ENCODE results near the gene ATXN7.
A peak's percentile ranks its signal among the peaks of the same experiment; 100 is the strongest.

ATXN7 gene

DNA sequence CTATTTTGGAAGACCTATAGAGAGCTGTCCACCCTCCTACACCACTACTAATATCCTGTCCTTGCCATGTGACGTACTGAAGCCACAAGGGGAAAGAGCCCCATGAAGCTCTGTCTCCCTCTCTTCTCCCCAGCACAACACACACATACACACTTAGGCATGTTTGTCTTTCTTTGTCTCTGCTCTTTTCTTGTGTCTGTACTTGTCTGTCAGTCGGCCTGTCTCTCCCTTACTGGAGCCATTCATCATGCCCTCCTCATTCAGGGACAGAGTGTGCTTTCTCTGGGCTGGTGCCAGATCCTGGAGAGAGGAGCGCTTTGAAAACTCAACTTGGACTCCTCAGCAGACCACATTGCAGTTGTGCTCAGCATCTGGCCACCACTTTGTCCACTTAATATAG, 112.1 kb downstream of the ATXN7 start:
- Histone ChIP-seq H3K9me3 (no peaks in the 10 kb centered on the region), H3K36me3 (replicated peaks) (peaks cover 10% of the 10 kb centered on the region; the same call in 1 of the 2 replicates), H3K4me1 (peaks cover 10% of the 10 kb centered on the region), H3K27me3 (ENCODE audit: low read depth) (no peaks in the 10 kb centered on the region), H3K4me3 (no peak overlapping the region)
- DNase-seq (ENCODE audit: low spot score in 2 of 2), result peak in 1 of 2 experiments; percentile 24
- in situ Hi-C loops (cut with MboI; ENCODE audit: low sequenced_read_pairs), result no loop called here

- Histone ChIP-seq H3K9me3 (no peaks in the 10 kb centered on the region), H3K4me3 (no peak overlapping the region), H3K36me3 (replicated peaks) (peaks cover 16% of the 10 kb centered on the region; the same call in 1 of the 2 replicates), H3K4me1 (peaks cover 4% of the 10 kb centered on the region), H3K27me3 (ENCODE audit: low read depth) (no peaks in the 10 kb centered on the region)
- no peak for DNase-seq (ENCODE audit: low spot score in 2 of 2)
- in situ Hi-C loops (cut with MboI; ENCODE audit: low sequenced_read_pairs), result no loop called here
These were observed 112.6 kb downstream of the ATXN7 start for GRCh38 chr3:63976161-63976871.

- in situ Hi-C loops (cut with MboI; ENCODE audit: low sequenced_read_pairs), result no loop called here
- Histone ChIP-seq H3K4me1 (no peaks in the 10 kb centered on the region), H3K9me3 (no peaks in the 10 kb centered on the region), H3K4me3 (no peak overlapping the region), H3K36me3 (replicated peaks) (peaks cover 16% of the 10 kb centered on the region; the same call in 1 of the 2 replicates), H3K27me3 (ENCODE audit: low read depth) (no peaks in the 10 kb centered on the region)
- no peak for DNase-seq (ENCODE audit: low spot score in 2 of 2)
These were observed 113.2 kb downstream of the ATXN7 start for GRCh38 chr3:63976872-63977200.

DNA sequence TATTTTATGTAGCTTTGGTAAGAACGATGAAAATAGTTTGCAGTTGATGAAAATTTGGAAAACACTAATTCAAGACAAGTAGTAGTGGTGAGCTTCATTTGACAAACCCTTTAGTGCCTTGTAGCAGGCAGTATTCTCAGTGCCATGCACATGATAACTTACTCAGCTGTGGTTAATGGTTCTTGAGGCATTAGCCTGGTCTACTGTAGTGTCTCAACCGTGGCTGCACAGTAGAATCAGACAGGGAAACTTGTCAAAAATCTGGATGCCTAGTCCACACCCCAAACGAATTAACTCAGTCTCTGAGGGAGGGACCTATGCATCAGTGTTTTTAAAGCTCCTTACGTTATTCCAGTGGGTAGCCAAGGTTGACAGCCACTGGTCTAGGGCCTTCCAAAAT, 114.2 kb downstream of the ATXN7 start:
- no peak for DNase-seq (ENCODE audit: low spot score in 2 of 2)
- in situ Hi-C loops (cut with MboI; ENCODE audit: low sequenced_read_pairs), result no loop called here
- peaks cover 27% of the 10 kb centered on the region for H3K36me3 ChIP-seq (replicated peaks)
- H3K27me3 ChIP-seq (ENCODE audit: low read depth), result no peaks in the 10 kb centered on the region
- no peak overlapping the region for H3K4me3 ChIP-seq
- no peaks in the 10 kb centered on the region for H3K4me1 ChIP-seq
- H3K9me3 ChIP-seq, result no peaks in the 10 kb centered on the region

DNA sequence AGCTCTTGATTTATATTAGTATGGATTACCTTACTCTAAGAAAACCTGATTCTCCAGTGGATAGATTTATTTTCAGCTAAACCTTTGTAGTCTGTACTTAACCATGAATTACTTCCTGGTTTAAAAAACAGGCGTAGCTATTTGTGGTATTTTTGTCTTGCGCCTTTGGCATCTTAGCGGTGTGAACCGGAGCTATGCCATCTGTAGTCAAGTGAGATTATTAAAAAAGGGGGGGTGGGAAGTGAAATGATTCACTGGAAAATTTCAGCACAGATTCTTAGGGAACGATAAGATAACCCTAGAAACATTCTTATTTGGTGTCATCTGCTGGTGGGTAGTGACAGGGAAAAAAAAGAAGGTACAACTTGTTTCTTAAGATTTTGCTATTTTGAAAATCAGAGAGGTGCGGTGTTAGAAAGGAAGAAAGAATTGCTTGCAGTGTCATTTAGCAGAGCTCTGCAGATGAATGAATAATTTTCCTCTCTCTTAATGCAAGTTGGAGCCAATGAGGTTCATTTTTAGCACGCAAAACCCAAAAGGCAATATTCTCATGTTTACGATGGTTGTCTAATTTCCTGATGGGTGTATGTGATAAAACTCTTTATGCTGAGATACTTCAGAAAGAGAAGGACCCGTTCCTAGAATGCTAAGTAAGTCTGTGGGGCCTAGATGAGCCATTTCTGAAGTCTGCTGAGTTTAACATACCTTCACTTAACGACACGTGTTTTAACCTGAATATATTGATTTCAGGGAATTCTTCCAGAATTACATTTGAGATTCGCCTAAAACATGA, 115.6 kb downstream of the ATXN7 start:
- DNase-seq (ENCODE audit: low spot score in 2 of 2), result no peak
- Histone ChIP-seq H3K4me3 (no peak overlapping the region), H3K36me3 (replicated peaks) (peaks cover 29% of the 10 kb centered on the region), H3K4me1 (no peaks in the 10 kb centered on the region), H3K27me3 (ENCODE audit: low read depth) (no peaks in the 10 kb centered on the region), H3K9me3 (no peaks in the 10 kb centered on the region)
- in situ Hi-C loops (cut with MboI; ENCODE audit: low sequenced_read_pairs), result no loop called here

DNA sequence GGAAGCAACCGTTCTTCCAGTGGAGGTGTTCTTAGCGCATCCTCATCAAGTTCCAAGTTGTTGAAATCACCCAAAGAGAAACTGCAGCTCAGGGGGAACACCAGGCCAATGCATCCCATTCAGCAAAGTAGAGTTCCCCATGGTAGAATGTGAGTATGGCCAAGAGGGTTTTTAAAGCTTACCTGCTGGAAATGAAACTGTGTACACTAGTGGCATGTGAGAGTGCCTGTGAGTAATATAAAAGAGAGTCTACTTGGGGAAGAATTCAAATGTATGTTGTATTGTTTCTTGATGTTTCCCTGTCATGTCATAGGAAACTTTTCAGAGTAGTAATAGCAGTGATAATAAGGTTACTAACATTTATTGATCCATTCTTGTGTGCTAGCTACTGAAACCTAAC, 116.4 kb downstream of the ATXN7 start:
- peaks cover 35% of the 10 kb centered on the region for H3K36me3 ChIP-seq (replicated peaks)
- in situ Hi-C loops (cut with MboI; ENCODE audit: low sequenced_read_pairs), result no loop called here
- no peaks in the 10 kb centered on the region for H3K27me3 ChIP-seq (ENCODE audit: low read depth)

GRCh38 chr3:63980830-63981498, 117.3 kb downstream of the ATXN7 start:
- Histone ChIP-seq H3K9me3 (no peaks in the 10 kb centered on the region), H3K4me3 (no peak overlapping the region), H3K27me3 (ENCODE audit: low read depth) (no peaks in the 10 kb centered on the region), H3K4me1 (no peaks in the 10 kb centered on the region), H3K36me3 (replicated peaks) (peaks cover 43% of the 10 kb centered on the region)
- in situ Hi-C loops (cut with MboI; ENCODE audit: low sequenced_read_pairs), result no loop called here
- no peak for DNase-seq (ENCODE audit: low spot score in 2 of 2)

More for the DNA sequence above, 116.4 kb downstream of the ATXN7 start:
- H3K4me1 ChIP-seq, result no peaks in the 10 kb centered on the region
- DNase-seq (ENCODE audit: low spot score in 2 of 2), result no peak
- H3K9me3 ChIP-seq, result no peaks in the 10 kb centered on the region
- no peak overlapping the region for H3K4me3 ChIP-seq

DNA sequence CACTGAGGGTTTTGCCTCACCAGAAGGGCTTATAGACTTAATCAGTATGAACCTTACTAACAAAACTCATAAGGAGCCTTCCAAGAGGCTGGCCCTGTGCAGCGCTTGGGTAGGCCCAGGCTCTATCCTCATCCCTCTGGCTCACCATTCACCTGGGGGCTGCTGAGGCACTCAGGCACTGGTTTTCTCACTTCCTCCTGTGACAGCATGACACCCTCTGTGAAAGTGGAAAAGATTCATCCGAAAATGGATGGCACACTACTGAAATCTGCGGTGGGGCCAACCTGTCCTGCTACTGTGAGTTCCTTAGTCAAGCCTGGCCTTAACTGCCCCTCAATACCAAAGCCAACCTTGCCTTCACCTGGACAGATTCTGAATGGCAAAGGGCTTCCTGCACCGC, 118.3 kb downstream of the ATXN7 start:
- Histone ChIP-seq H3K4me3 (no peak overlapping the region), H3K9me3 (no peaks in the 10 kb centered on the region), H3K27me3 (ENCODE audit: low read depth) (no peaks in the 10 kb centered on the region), H3K4me1 (no peaks in the 10 kb centered on the region), H3K36me3 (replicated peaks) (peaks cover 43% of the 10 kb centered on the region)
- no peak for DNase-seq (ENCODE audit: low spot score in 2 of 2)
- in situ Hi-C loops (cut with MboI; ENCODE audit: low sequenced_read_pairs), result no loop called here

DNA sequence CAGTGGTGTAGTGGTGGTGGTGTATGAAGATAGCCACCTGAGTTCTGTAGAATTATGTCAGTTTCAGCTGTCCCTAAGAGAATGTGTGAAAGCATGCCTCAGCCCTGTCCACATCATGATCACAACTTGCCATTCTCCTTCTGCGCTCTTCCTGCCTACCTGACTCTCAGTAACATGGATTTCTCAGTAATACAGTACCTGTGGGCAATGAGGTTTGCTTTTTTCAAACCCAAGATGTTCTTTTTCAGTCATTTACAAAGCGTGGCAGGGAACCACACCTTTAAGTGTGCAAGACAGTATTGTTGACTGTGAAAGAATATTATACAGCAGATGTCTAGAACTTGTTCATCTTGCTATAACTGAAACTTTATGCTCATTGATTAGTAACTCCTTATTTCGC, 120.7 kb downstream of the ATXN7 start:
- H3K4me3 ChIP-seq, result no peak overlapping the region
- in situ Hi-C loops (cut with MboI; ENCODE audit: low sequenced_read_pairs), result no loop called here
- no peaks in the 10 kb centered on the region for H3K27me3 ChIP-seq (ENCODE audit: low read depth)
- H3K4me1 ChIP-seq, result no peaks in the 10 kb centered on the region
- H3K9me3 ChIP-seq, result no peaks in the 10 kb centered on the region
- no peak for DNase-seq (ENCODE audit: low spot score in 2 of 2)
- H3K36me3 ChIP-seq (replicated peaks), result peaks cover 61% of the 10 kb centered on the region

DNA sequence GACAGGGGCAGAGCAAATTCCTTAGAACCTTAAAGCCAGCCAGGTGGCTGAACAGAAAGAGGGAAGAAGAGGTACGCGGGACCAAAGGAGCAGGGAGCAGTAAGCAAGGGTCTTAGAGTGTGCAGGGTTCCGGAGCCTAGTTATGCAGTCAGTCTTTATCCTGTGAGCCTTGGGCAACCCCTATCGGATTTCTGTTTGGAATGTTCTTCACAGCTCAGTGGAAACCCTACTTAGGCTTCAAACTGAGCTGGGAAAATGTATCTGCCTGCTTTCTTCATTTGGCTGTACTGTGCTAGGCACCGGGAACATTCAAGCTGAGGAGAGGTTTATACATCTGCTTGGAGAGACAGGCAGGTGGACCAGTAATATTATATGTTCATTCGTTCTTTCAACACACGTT, 122.5 kb downstream of the ATXN7 start:
- in situ Hi-C loops (cut with MboI; ENCODE audit: low sequenced_read_pairs), result no loop called here

GRCh38 chr3:63986831-63987230, 123.2 kb downstream of the ATXN7 start:
- Histone ChIP-seq H3K4me1 (no peaks in the 10 kb centered on the region), H3K27me3 (ENCODE audit: low read depth) (no peaks in the 10 kb centered on the region), H3K36me3 (replicated peaks) (peaks cover 64% of the 10 kb centered on the region), H3K9me3 (no peaks in the 10 kb centered on the region), H3K4me3 (no peak overlapping the region)
- no peak for DNase-seq (ENCODE audit: low spot score in 2 of 2)
- in situ Hi-C loops (cut with MboI; ENCODE audit: low sequenced_read_pairs), result no loop called here

More for the DNA sequence above, 122.5 kb downstream of the ATXN7 start:
- Histone ChIP-seq H3K27me3 (ENCODE audit: low read depth) (no peaks in the 10 kb centered on the region), H3K9me3 (no peaks in the 10 kb centered on the region), H3K36me3 (replicated peaks) (peaks cover 63% of the 10 kb centered on the region), H3K4me3 (no peak overlapping the region), H3K4me1 (no peaks in the 10 kb centered on the region)
- DNase-seq (ENCODE audit: low spot score in 2 of 2), result no peak

- no peaks in the 10 kb centered on the region for H3K9me3 ChIP-seq
- H3K36me3 ChIP-seq (replicated peaks), result peaks cover 57% of the 10 kb centered on the region
- H3K4me3 ChIP-seq, result no peak overlapping the region
- in situ Hi-C loops (cut with MboI; ENCODE audit: low sequenced_read_pairs), result no loop called here
- no peak for DNase-seq (ENCODE audit: low spot score in 2 of 2)
- H3K27me3 ChIP-seq (ENCODE audit: low read depth), result no peaks in the 10 kb centered on the region
- no peaks in the 10 kb centered on the region for H3K4me1 ChIP-seq
These were observed 125.3 kb downstream of the ATXN7 start for GRCh38 chr3:63988943-63989342.

DNA sequence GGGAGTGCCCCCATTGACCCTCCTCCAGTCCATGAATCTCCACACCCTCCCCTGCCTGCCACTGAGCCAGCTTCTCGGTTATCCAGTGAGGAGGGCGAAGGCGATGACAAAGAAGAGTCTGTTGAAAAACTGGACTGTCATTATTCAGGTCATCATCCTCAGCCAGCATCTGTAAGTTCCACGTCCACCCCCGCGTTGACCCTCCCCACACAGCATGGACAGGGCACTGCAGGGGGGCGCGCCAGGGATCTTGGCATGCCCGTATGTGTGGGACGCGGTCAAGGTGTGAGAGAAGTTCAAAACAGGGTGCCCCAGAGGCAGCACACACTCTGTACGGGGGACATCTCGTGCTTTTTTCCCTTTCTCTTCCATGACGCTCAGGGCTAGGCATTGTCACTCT, 126.5 kb downstream of the ATXN7 start:
- DNase-seq (ENCODE audit: low spot score in 2 of 2), result no peak
- H3K27me3 ChIP-seq (ENCODE audit: low read depth), result no peaks in the 10 kb centered on the region
- no peaks in the 10 kb centered on the region for H3K4me1 ChIP-seq
- no peaks in the 10 kb centered on the region for H3K9me3 ChIP-seq
- H3K36me3 ChIP-seq (replicated peaks), result peaks cover 60% of the 10 kb centered on the region
- H3K4me3 ChIP-seq, result no peak overlapping the region
- in situ Hi-C loops (cut with MboI; ENCODE audit: low sequenced_read_pairs), result loop anchor here (10.0 kb wide), 1 partner anchor 635 kb away; no protein-coding TSS in a partner anchor

DNA sequence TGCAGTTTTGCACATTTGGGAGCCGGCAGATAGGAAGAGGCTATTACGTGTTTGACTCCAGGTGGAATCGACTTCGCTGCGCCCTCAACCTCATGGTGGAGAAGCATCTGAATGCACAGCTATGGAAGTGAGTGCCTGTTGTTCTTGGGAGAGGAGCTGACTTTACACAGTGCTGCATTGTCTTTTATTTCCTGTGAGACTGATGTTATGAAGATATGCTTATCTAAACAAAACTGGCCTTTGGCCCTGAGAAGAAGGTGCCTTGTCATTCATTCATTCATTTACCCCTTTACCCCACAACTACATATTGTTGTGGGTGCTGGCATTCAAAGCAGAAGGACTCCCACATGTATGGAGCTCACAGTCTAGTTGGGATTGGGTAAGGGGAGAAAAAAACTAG, 127.1 kb downstream of the ATXN7 start:
- H3K9me3 ChIP-seq, result no peaks in the 10 kb centered on the region
- no peaks in the 10 kb centered on the region for H3K27me3 ChIP-seq (ENCODE audit: low read depth)
- in situ Hi-C loops (cut with MboI; ENCODE audit: low sequenced_read_pairs), result loop anchor here (10.0 kb wide), 1 partner anchor 636 kb away; no protein-coding TSS in a partner anchor
- DNase-seq (ENCODE audit: low spot score in 2 of 2), result no peak
- no peak overlapping the region for H3K4me3 ChIP-seq
- peaks cover 59% of the 10 kb centered on the region for H3K36me3 ChIP-seq (replicated peaks)
- H3K4me1 ChIP-seq, result no peaks in the 10 kb centered on the region

Data from HAP-1 (cell line).